C4-2B (cell line): ENCODE data around the gene LRRC41.
A peak's percentile ranks its signal among the peaks of the same experiment; 100 is the strongest.
"Not testable (repeated sequence)": the region's sequence is repeated elsewhere in the genome, so short reads cannot be mapped to it uniquely, and the experiment has no call there.

Source experiments
- H3K27ac ChIP-seq: fragments of 450-650 bp; 2 replicates; pipeline ENCODE4 v1.5.1; 2017
- ZFX ChIP-seq: fragments of 450-650 bp; IDR thresholded peaks from 2 replicates; pipeline ENCODE4 v1.6.1; 2017
- TF ChIP-seq, protein P1 (sequence below): fragments of 450-650 bp; conservative IDR thresholded peaks from 2 replicates; pipeline ENCODE4 v1.5.1; 2017; ENCODE audit warnings: mild to moderate bottlenecking

LRRC41 gene

DNA sequence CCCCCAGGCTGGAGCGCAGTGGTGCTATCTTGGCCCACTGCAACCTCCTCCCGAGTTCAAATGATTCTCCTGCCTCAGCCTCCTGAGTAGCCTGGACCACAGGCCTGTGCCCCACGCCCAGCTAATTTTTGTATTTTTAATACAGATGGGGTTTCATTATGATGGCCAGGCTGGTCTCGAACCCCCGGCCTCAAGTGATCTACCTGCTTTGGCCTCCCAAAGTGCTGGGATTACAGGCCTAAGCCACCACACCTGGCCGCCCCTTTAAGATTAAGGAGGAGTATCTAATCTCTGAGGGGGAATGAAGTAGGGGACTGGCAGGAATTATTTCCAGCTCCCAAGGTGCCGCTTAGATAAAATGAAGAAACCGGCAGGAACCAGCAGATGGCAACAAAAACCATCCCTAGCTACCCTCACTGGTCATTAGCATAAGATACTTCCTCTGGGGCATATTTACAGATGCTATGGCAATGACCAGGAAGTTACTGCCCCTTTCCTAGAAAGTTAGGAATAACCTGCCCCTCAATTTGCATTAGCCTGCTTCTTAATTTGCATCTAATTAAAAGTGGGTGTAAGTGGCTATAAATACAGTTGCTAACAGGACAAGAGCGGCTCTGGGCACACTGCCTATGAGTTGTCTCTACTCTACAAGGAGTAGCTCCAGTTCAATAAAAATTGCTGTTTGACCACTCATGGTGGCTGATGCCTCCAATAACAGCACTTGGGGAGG is 30.0 kb upstream of the LRRC41 start:
- TF ChIP-seq ZFX = no peak
- TF ChIP-seq, protein P1, sequence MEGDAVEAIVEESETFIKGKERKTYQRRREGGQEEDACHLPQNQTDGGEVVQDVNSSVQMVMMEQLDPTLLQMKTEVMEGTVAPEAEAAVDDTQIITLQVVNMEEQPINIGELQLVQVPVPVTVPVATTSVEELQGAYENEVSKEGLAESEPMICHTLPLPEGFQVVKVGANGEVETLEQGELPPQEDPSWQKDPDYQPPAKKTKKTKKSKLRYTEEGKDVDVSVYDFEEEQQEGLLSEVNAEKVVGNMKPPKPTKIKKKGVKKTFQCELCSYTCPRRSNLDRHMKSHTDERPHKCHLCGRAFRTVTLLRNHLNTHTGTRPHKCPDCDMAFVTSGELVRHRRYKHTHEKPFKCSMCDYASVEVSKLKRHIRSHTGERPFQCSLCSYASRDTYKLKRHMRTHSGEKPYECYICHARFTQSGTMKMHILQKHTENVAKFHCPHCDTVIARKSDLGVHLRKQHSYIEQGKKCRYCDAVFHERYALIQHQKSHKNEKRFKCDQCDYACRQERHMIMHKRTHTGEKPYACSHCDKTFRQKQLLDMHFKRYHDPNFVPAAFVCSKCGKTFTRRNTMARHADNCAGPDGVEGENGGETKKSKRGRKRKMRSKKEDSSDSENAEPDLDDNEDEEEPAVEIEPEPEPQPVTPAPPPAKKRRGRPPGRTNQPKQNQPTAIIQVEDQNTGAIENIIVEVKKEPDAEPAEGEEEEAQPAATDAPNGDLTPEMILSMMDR = peak; percentile 65
- no peak overlapping the region for H3K27ac ChIP-seq

DNA sequence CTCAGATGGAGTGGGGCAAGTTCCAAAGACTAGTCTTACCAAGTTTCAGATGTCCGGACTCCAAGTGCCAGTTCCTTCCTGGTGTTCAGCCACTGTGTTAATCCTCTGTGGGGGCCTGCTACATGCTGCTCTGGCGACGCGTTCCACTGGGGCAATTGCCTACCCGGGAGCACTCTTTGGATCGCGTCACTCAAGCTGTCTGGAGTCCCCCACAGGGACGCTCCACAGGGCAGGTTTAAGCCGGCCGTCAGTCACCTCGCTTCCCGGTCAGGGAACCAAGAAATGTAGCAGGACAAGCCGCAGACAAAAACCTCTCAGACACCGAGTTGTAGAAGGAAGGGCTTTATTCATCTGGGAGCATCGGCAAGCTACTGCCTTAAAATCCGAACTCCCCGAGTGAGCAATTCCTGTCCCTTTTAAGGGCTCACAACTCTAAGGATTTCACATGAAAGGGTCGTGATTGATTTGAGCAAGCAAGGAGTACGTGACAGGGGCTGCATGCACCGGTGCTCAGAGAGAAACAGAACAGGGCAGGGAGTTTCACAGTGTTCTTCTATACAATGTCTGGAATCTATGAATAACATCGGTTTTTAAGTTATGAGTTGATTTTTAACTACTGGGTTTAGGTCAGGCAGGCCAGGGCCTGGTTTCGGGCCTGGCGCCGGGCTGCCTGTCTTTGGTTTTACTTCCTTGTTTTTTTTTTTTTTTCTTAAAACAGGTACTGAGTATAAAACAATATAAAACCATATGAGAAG is 28.5 kb upstream of the LRRC41 start:
- not testable (repeated sequence) for H3K27ac ChIP-seq

DNA sequence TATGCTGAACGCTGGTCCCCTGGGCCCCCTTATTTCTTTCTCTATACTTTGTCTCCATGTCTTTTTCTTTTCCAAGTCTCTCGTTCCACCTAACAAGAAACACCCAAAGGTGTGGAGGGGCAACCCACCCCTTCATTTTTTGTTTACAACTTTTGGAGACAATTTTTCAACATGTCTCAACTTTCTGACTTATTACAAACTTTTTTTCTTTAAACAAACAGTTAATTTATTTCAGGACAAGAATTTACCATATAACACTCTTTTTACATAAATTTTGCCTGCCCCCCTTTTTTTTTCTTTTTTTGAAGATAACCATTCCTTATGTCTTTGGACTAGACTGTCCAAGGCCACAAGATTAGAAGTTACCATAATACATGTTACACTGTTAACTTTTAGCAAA is 27.0 kb upstream of the LRRC41 start:
- H3K27ac ChIP-seq = not testable (repeated sequence)

GRCh38 chr1:46329807-46330206 is 26.4 kb upstream of the LRRC41 start:
- H3K27ac ChIP-seq = not testable (repeated sequence)

DNA sequence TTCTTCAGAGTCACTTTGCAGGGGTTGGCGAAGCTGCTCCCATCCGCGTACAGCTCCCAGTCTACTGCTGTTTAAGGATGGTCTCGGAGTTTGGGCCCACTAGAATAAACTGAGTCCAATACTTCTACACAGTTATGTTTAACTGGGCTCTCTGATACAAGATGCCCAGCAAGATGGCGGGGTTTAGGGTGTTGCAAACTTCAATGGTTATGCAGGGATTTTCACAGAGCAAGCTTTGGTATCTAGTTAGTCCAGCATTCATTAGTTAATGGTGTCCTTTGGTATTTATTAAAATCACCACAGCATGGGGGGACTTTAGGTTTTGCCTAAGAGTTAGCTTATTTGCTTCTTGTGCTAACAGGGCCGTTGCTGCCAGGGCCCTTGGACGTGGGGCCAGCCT is 24.8 kb upstream of the LRRC41 start:
- H3K27ac ChIP-seq = not testable (repeated sequence)

GRCh38 chr1:46325285-46326076 is 22.1 kb upstream of the LRRC41 start:
- not testable (repeated sequence) for H3K27ac ChIP-seq

- H3K27ac ChIP-seq = not testable (repeated sequence)
These were observed 18.8 kb upstream of the LRRC41 start for GRCh38 chr1:46322191-46322590.

GRCh38 chr1:46319960-46320914 is 16.8 kb upstream of the LRRC41 start:
- H3K27ac ChIP-seq = not testable (repeated sequence)

DNA sequence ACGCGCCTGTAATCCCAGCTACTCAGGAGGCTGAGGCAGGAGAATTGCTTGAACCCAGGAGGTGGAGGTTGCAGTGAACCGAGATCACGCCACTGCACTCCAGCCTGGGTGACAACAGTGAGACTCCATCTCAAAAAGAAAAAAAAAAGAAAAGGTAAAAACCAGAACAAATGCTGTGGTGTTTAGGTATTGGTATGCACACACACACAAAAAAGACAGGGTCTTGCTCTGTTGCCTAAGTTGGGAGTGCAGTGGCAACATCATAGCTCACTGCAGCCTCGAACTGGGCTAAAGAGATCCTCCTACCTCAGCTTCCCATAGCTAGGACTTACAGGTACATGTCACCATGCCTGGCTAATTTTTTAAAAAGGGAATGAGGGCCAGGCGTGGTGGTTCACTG is 15.9 kb upstream of the LRRC41 start:
- H3K27ac ChIP-seq = not testable (repeated sequence)

GRCh38 chr1:46317323-46317722 is 13.9 kb upstream of the LRRC41 start:
- H3K27ac ChIP-seq = no peak overlapping the region
- no peak for TF ChIP-seq ZFX
- TF ChIP-seq, protein P1 = no peak

- no peak overlapping the region for H3K27ac ChIP-seq
- TF ChIP-seq, protein P1 = no peak
- TF ChIP-seq ZFX = no peak
These were observed 12.4 kb upstream of the LRRC41 start for GRCh38 chr1:46315669-46316403.
